ENCODE data around the gene LMO7.

GRCh38 chr13:75760131-75761021 lies 124.2 kb downstream of the LMO7 start:
- TF ChIP-seq CTCF (IDR thresholded peaks at IDR 0.05) (no peak), TCF7 (CRISPR knock-in tag; IDR thresholded peaks at IDR 0.05; ENCODE audit: low read depth) (no peak), NR3C1 (CRISPR knock-in tag; conservative IDR thresholded peaks at IDR 0.05; ENCODE audit: low read depth) (no peak), ATF1 (CRISPR knock-in tag; IDR thresholded peaks at IDR 0.05) (no peak), TEAD4 (CRISPR knock-in tag; IDR thresholded peaks at IDR 0.05) (no peak)

Data from WTC11 (cell line).